Ammon's horn (tissue), 1 donor: ENCODE data around the gene IFT172.
"Not testable (repeated sequence)": the region's sequence is repeated elsewhere in the genome, so short reads cannot be mapped to it uniquely, and the experiment has no call there.

ENCODE experiments used
- DNase-seq: peaks from one replicate; pipeline ENCODE4 v3.0.0-alpha.2; 2016; ENCODE audit warnings: low spot score

Gene IFT172

GRCh38 chr2:27489498-27490397, at the start of gene IFT172:
TSS of gene IFT172 (minus strand) at chr2:27489743. CDS start at chr2:27489653, 90 bp downstream.
- DNase-seq: peak; percentile 100

GRCh38 chr2:27538839-27539450, 49.4 kb upstream of the IFT172 start:
- not testable (repeated sequence) for DNase-seq

- DNase-seq: no peak
Measured at GRCh38 chr2:27537287-27537686, 47.7 kb upstream of the IFT172 start.

- no peak for DNase-seq
Measured at GRCh38 chr2:27531983-27532382, 42.4 kb upstream of the IFT172 start.

- no peak for DNase-seq
Measured at GRCh38 chr2:27527182-27527581, 37.6 kb upstream of the IFT172 start.

GRCh38 chr2:27522400-27522945, 32.9 kb upstream of the IFT172 start:
- no peak for DNase-seq

GRCh38 chr2:27520316-27520715, 30.8 kb upstream of the IFT172 start:
- no peak for DNase-seq

GRCh38 chr2:27518782-27519113, 29.2 kb upstream of the IFT172 start:
- no peak for DNase-seq

GRCh38 chr2:27518113-27518781, 28.7 kb upstream of the IFT172 start:
- DNase-seq: no peak

- DNase-seq: no peak
Measured at GRCh38 chr2:27509326-27509725, 19.8 kb upstream of the IFT172 start.

- no peak for DNase-seq
Measured at GRCh38 chr2:27507293-27507692, 17.8 kb upstream of the IFT172 start.

GRCh38 chr2:27506587-27506986, 17.0 kb upstream of the IFT172 start:
- no peak for DNase-seq

- DNase-seq: no peak
Measured at GRCh38 chr2:27502142-27502541, 12.6 kb upstream of the IFT172 start.

- DNase-seq: no peak
Measured at GRCh38 chr2:27501042-27501441, 11.5 kb upstream of the IFT172 start.

- DNase-seq: no peak
Measured at GRCh38 chr2:27498975-27499374, 9.4 kb upstream of the IFT172 start.

GRCh38 chr2:27497288-27497627, 7.7 kb upstream of the IFT172 start:
- no peak for DNase-seq

- DNase-seq: no peak
Measured at GRCh38 chr2:27496357-27497287, 7.1 kb upstream of the IFT172 start, which contains the start of gene GCKR. TSS of gene GCKR (plus strand) at chr2:27496839. CDS start at chr2:27496905, 66 bp downstream.

- DNase-seq: no peak
Measured at GRCh38 chr2:27495840-27496356, 6.4 kb upstream of the IFT172 start.

GRCh38 chr2:27494944-27495554, 5.5 kb upstream of the IFT172 start, which contains the start of gene FNDC4:
TSS of gene FNDC4 (minus strand) at chr2:27495200. CDS start at chr2:27494679, 521 bp downstream.
- DNase-seq: peak; percentile 17

- DNase-seq: no peak
Measured at GRCh38 chr2:27494284-27494943, 4.9 kb upstream of the IFT172 start.
